HFFc6 (cell line): ENCODE results near the gene CXCL5. TPM values are rescaled to one million over a fixed set of nuclear protein-coding genes. Genes with fewer than 3 reads are reported as not detected.
"Not testable (repeated sequence)": the region's sequence is repeated elsewhere in the genome, so short reads cannot be mapped to it uniquely, and the experiment has no call there.

Source experiments
- DNase-seq: peaks from one replicate; pipeline ENCODE4 v3.0.0-alpha.2; 2018
- H3K27ac Mint-ChIP-seq: 2 replicates; pipeline ENCODE4 v1.8.0; 2020; ENCODE audit warnings: mild to moderate bottlenecking, mixed read lengths
- H3K27me3 Mint-ChIP-seq: 2 replicates; pipeline ENCODE4 v1.8.0; 2021; ENCODE audit warnings: mild to moderate bottlenecking, moderate library complexity, mixed read lengths; ENCODE audit not compliant: insufficient read depth
- H3K36me3 Mint-ChIP-seq: 2 replicates; pipeline ENCODE4 v1.8.0; 2021; ENCODE audit warnings: low read depth, mixed read lengths
- H3K4me1 Mint-ChIP-seq: 2 replicates; pipeline ENCODE4 v1.8.0; 2020; ENCODE audit warnings: low read depth, mixed read lengths
- H3K4me3 Mint-ChIP-seq: 2 replicates; pipeline ENCODE4 v1.8.0; 2020; ENCODE audit warnings: mild to moderate bottlenecking, moderate library complexity, mixed read lengths
- H3K9me3 Mint-ChIP-seq: 2 replicates; pipeline ENCODE4 v1.8.0; 2020; ENCODE audit warnings: mild to moderate bottlenecking, mixed read lengths
- total RNA-seq, 6 experiments: library from RNA; stranded (reverse); fragmentation: NEBNext Ultra II Directional; extraction: Animal tissue kit (Norgen Biotek cat#: 25700); gene quantifications; 2 replicates in 1 of 6; 3 replicates in 5 of 6; pipeline ENCODE4 v1.2.3, GENCODE V29; 2021
- TF ChIP-seq, protein P1 (sequence below): fragments of 200-600 bp; sonication (generic); IDR thresholded peaks from 2 replicates; pipeline ENCODE4 v1.5.0; 2021; ENCODE audit warnings: antibody characterized with exemption, mild to moderate bottlenecking

The CXCL5 gene
- total RNA-seq, 6 experiments from 2014 or later, result 0.07 to 0.17 (median 0.14) TPM; not detected in 3

DNA sequence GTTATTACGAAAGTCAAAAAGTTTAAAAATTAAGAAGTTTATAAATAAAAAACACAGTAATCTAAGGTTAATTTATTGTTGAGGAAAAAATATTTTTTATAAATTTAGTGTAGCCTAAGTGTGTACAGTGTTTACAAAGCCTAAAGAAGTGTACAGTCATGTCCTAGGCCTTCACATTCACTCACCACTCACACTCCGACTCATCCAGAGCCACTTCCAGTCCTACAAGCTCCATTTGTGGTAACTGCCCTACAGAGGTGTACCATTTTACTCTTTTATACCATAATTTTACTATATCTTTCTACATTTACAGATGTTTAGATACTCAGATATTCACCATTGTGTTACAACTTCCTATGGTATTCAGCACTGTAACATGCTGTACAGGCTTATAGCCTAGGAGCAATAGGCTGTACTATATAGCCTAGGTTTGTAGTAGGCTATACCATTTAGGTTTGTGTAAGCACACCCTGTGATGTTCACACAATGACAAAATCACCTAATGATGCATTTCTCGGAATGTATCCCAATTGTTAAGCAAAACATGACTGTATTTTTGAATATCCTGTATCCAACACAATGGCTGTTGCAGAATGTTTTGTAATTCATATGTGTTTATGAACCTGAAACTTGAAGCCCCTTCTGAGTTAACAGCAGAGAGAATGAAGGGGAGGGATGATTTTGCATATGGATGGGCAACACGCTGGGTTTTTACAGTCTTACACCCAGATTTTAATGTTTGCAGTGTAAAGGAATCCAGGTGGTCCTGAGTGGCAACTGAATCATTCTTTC, 13.5 kb downstream of the CXCL5 start:
- peaks cover 4% of the 10 kb centered on the region for H3K27me3 Mint-ChIP-seq
- no peaks in the 10 kb centered on the region for H3K9me3 Mint-ChIP-seq
- H3K36me3 Mint-ChIP-seq, result no peaks in the 10 kb centered on the region
- no peak overlapping the region for H3K4me3 Mint-ChIP-seq
- TF ChIP-seq, protein P1, sequence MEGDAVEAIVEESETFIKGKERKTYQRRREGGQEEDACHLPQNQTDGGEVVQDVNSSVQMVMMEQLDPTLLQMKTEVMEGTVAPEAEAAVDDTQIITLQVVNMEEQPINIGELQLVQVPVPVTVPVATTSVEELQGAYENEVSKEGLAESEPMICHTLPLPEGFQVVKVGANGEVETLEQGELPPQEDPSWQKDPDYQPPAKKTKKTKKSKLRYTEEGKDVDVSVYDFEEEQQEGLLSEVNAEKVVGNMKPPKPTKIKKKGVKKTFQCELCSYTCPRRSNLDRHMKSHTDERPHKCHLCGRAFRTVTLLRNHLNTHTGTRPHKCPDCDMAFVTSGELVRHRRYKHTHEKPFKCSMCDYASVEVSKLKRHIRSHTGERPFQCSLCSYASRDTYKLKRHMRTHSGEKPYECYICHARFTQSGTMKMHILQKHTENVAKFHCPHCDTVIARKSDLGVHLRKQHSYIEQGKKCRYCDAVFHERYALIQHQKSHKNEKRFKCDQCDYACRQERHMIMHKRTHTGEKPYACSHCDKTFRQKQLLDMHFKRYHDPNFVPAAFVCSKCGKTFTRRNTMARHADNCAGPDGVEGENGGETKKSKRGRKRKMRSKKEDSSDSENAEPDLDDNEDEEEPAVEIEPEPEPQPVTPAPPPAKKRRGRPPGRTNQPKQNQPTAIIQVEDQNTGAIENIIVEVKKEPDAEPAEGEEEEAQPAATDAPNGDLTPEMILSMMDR, result no peak
- peak; percentile 28 for DNase-seq
- peaks cover 6% of the 10 kb centered on the region for H3K4me1 Mint-ChIP-seq
- H3K27ac Mint-ChIP-seq, result no peak overlapping the region

DNA sequence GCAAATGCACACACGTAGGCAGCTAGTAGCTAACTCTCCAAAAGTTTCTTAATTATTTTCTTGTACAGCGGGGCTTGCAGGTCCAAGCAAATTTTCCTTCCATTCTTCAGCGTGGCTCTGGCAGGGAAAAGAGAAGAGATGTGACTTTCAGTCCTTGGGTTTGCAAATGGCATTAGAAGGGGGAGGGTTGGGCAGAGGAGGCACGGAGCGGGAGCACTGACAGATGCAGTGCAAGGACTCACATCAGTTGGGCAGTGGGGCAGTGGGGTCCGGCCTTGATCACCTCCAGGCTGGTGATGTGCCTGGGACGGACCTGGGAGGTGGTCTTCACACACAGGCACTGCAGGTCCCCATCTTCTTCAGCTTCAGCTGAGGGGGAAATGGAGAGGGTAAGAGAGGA, 17.3 kb downstream of the CXCL5 start:
- H3K27ac Mint-ChIP-seq, result not testable (repeated sequence)

DNA sequence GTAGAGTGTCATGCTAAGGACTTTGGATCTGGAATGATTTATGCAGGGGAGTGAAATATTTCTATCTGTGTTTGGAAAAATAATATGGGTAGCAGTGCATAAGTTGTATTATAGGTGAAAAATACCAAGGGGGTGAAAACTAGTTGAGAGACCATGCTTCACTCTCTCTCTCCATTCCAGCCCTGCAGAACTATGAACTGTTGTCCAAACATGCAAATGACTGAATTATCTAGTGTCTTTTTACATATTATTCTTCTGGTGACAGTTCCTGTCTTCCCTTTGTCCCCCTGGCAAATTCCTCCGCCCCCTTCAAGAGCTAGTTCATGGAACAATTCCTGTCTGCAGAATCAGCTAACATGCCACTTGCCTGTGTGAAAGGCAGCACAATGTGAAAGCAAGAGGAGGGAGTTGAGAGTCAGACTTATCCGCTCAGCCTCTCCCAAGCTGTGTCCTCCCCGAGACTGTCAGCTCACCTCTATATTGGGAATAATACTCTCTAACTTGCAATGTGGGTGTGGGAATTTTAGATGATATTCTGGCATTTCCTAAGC, 19.0 kb downstream of the CXCL5 start:
- Mint-ChIP-seq H3K27ac (peak overlapping the region; percentile 64), H3K4me1 (peaks cover 39% of the 10 kb centered on the region), H3K4me3 (no peak overlapping the region), H3K9me3 (peaks cover 3% of the 10 kb centered on the region; the same call in 1 of the 2 replicates), H3K36me3 (0 out of 2 replicates have a peak, but pooled peaks cover 4% of the 10 kb centered on the region), H3K27me3 (peaks cover 2% of the 10 kb centered on the region)
- DNase-seq, result no peak
- TF ChIP-seq, protein P1, result no peak

More for the DNA sequence above, 17.3 kb downstream of the CXCL5 start:
- H3K9me3 Mint-ChIP-seq, H3K36me3 Mint-ChIP-seq, DNase-seq, H3K27me3 Mint-ChIP-seq: not testable (repeated sequence)
- Mint-ChIP-seq H3K4me3 (peak overlapping the region; percentile 36), H3K4me1 (peaks cover 38% of the 10 kb centered on the region)

DNA sequence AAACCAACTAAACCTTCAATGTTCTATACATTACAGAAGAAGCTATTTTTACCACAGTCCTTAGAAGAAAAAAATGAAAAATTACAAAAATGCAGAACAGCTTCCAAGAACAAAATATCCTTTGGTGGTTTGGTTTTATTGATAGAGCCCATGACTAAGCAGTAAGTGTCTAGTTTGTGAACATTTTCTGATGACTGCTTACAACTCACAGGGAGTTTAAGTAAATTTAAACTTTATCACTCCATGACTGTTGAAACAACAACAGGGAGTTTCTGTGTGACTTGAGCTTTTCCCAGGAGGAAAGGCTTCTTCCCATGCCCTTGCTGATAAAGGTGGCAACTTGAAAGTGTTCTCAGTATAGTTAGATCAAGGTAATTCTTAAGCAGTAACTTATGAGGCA, 19.6 kb downstream of the CXCL5 start:
- H3K4me1 Mint-ChIP-seq, result peaks cover 39% of the 10 kb centered on the region
- peaks cover 2% of the 10 kb centered on the region for H3K27me3 Mint-ChIP-seq
- DNase-seq, result peak; percentile 78
- H3K36me3 Mint-ChIP-seq, result 0 out of 2 replicates have a peak, but pooled peaks cover 4% of the 10 kb centered on the region
- peak overlapping the region; percentile 64 for H3K27ac Mint-ChIP-seq
- TF ChIP-seq, protein P1, result no peak
- no peak overlapping the region for H3K4me3 Mint-ChIP-seq
- H3K9me3 Mint-ChIP-seq, result peaks cover 4% of the 10 kb centered on the region; the same call in 1 of the 2 replicates

DNA sequence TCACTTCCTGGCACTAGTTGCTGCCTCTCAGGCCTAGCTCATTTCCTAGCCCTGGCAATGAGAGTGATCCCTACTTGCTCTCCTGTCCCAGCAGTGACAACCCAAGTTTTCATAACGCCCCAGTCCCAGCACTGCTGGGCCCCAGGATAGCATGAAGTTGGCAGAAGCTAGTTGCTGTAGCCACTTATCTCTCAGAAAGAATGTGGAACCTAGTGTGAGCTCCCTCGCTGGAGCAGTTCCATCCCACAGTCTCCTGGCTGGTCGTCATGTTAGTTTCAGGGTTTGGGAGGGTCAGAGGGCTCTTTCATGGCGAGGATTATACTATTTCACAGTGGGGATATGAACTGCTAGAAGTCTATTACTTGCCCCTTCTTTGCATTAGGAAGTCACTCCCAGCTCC, 21.8 kb downstream of the CXCL5 start:
- no peak overlapping the region for H3K27ac Mint-ChIP-seq
- peaks cover 6% of the 10 kb centered on the region for H3K27me3 Mint-ChIP-seq
- no peak for DNase-seq
- H3K4me1 Mint-ChIP-seq, result peaks cover 39% of the 10 kb centered on the region
- H3K36me3 Mint-ChIP-seq, result peaks cover 5% of the 10 kb centered on the region; the same call in 1 of the 2 replicates
- no peak overlapping the region for H3K4me3 Mint-ChIP-seq
- H3K9me3 Mint-ChIP-seq, result peaks cover 10% of the 10 kb centered on the region
- TF ChIP-seq, protein P1, result no peak

DNA sequence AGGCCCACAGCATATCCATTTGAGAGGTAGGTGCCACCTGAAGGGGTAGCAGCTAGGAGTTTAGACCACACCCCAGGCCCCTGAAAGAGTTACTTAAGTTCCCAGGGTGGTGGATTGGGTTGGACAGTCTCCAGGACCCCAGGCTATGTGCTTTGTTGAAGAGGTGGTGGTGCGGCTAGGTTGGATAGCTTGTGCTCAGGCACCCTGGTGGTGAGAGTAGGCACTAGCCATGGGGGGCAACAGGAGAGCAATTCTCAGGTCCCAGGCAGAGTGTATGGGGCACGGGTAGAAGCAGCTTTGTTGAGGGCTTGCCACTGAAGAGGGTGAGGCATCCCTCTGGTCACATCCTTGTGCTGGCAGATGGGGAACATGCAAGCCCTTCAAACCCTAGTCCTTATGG, 22.3 kb downstream of the CXCL5 start:
- peaks cover 15% of the 10 kb centered on the region for H3K9me3 Mint-ChIP-seq
- H3K4me1 Mint-ChIP-seq, result peaks cover 37% of the 10 kb centered on the region
- H3K36me3 Mint-ChIP-seq, result peaks cover 10% of the 10 kb centered on the region; the same call in 1 of the 2 replicates
- H3K27ac Mint-ChIP-seq, result no peak overlapping the region
- no peak for DNase-seq
- H3K4me3 Mint-ChIP-seq, result no peak overlapping the region
- TF ChIP-seq, protein P1, result peak; percentile 19; the same call in 1 of the 2 replicates
- peaks cover 6% of the 10 kb centered on the region for H3K27me3 Mint-ChIP-seq
